ENCODE data around the gene PPP1R15A. TPM values are rescaled to one million over a fixed set of nuclear protein-coding genes. Genes with fewer than 3 reads are reported as not detected.
"Not testable (repeated sequence)": the region's sequence is repeated elsewhere in the genome, so short reads cannot be mapped to it uniquely, and the experiment has no call there.

PPP1R15A gene
- total RNA-seq, 4 donors from 2014 or later = 28.7 to 73.9 (median 39.8) TPM

GRCh38 chr19:48900477-48901406 lies 28.5 kb downstream of the PPP1R15A start:
- Histone ChIP-seq H3K4me3 (peak overlapping the region; percentile 87 to 96 (median 93)), H3K27me3 (no peaks in the 10 kb centered on the region), H3K36me3 (peaks cover 0 to 19% of the 10 kb centered on the region in 2 donors), H3K27ac (peak overlapping the region; percentile 92 to 98 (median 95)), H3K4me1 (peaks cover 25 to 30% of the 10 kb centered on the region in 2 donors), H3K9me3 (no peaks in the 10 kb centered on the region)
- DNase-seq (no peak), ATAC-seq (peak; percentile 34 to 59)
- in situ Hi-C loops (cut with MboI; ENCODE audit: low sequenced_read_pairs in 4 of 4) (no loop called here), intact Hi-C loops (cut with DNase I; ENCODE audit: low total_unique reads) (loop anchor here (2.0 kb wide), 1 partner anchor 28 kb away; the partner anchor contains the start of gene PPP1R15A)
- TF ChIP-seq, protein P1, sequence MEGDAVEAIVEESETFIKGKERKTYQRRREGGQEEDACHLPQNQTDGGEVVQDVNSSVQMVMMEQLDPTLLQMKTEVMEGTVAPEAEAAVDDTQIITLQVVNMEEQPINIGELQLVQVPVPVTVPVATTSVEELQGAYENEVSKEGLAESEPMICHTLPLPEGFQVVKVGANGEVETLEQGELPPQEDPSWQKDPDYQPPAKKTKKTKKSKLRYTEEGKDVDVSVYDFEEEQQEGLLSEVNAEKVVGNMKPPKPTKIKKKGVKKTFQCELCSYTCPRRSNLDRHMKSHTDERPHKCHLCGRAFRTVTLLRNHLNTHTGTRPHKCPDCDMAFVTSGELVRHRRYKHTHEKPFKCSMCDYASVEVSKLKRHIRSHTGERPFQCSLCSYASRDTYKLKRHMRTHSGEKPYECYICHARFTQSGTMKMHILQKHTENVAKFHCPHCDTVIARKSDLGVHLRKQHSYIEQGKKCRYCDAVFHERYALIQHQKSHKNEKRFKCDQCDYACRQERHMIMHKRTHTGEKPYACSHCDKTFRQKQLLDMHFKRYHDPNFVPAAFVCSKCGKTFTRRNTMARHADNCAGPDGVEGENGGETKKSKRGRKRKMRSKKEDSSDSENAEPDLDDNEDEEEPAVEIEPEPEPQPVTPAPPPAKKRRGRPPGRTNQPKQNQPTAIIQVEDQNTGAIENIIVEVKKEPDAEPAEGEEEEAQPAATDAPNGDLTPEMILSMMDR (IDR thresholded peaks at IDR 0.05 in 4 of 5, conservative IDR thresholded peaks at IDR 0.05 in 1 of 5) = no peak
- no peak for TF ChIP-seq POLR2A (IDR thresholded peaks at IDR 0.05)

DNA sequence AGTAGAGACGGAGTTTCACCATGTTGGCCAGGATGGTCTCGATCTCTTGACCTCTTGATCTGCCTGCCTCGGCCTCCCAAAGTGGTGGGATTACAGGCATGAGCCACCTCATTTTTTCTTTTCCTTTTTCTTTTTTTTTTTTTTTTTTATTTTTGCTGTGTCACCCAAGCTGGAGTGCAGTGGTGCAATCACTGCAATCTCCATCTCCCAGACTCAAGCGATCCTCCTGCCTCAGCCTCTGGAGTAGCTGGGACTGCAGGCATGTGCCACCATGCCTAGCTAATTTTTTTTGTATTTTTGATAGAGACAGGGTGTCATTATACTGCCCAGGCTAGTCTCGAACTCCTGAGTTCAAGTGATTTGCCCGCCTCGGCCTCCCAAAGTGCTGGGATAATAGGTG lies 30.1 kb downstream of the PPP1R15A start:
- H3K27me3 ChIP-seq; intact Hi-C loops (cut with DNase I; ENCODE audit: low total_unique reads); ATAC-seq; in situ Hi-C loops (cut with MboI; ENCODE audit: low sequenced_read_pairs in 4 of 4); H3K9me3 ChIP-seq; DNase-seq: not testable (repeated sequence)
- peak overlapping the region in 2 of 4 donors; percentile 39 to 94 for H3K27ac ChIP-seq
- peak overlapping the region in 1 of 4 donors; percentile 1 for H3K4me3 ChIP-seq
- peaks cover 0 to 31% of the 10 kb centered on the region in 2 donors for H3K36me3 ChIP-seq
- peaks cover 25 to 32% of the 10 kb centered on the region in 2 donors for H3K4me1 ChIP-seq

GRCh38 chr19:48903788-48904187 lies 31.6 kb downstream of the PPP1R15A start:
- in situ Hi-C loops (cut with MboI; ENCODE audit: low sequenced_read_pairs in 4 of 4); H3K27ac ChIP-seq; H3K9me3 ChIP-seq; intact Hi-C loops (cut with DNase I; ENCODE audit: low total_unique reads); H3K27me3 ChIP-seq; DNase-seq; H3K4me3 ChIP-seq; ATAC-seq: not testable (repeated sequence)
- peaks cover 0 to 38% of the 10 kb centered on the region in 2 donors for H3K36me3 ChIP-seq
- H3K4me1 ChIP-seq = peaks cover 30 to 38% of the 10 kb centered on the region in 2 donors

DNA sequence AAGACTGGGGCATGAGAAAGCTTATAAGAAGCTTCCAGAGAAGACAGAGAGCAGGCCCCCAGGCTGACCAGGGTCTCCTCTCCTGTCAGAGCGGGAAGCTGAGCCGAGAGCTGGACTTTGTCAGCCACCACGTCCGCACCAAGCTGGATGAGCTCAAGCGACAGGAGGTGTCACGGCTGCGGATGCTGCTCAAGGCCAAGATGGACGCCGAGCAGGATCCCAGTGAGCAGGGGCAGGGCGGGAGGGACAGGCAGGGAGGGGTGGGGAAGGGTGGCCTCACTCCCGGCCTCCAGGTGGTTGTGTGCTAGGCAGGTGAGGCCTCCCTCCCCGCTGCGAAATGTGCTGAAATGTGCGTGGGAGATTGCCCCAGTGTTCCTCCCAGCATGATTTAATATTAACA lies 33.4 kb downstream of the PPP1R15A start:
- Histone ChIP-seq H3K4me3 (no peak overlapping the region), H3K9me3 (no peaks in the 10 kb centered on the region), H3K36me3 (peaks cover 0 to 54% of the 10 kb centered on the region in 2 donors), H3K4me1 (peaks cover 29 to 39% of the 10 kb centered on the region in 2 donors), H3K27me3 (no peaks in the 10 kb centered on the region), H3K27ac (peak overlapping the region in 3 of 4 donors; percentile 54 to 87 (median 84))
- in situ Hi-C loops (cut with MboI; ENCODE audit: low sequenced_read_pairs in 4 of 4) = no loop called here
- intact Hi-C loops (cut with DNase I; ENCODE audit: low total_unique reads) = no loop called here
- ATAC-seq (no peak), DNase-seq (no peak)
- TF ChIP-seq POLR2A (IDR thresholded peaks at IDR 0.05) = no peak
- TF ChIP-seq, protein P1 (IDR thresholded peaks at IDR 0.05 in 4 of 5, conservative IDR thresholded peaks at IDR 0.05 in 1 of 5) = no peak

GRCh38 chr19:48906324-48906723 lies 34.1 kb downstream of the PPP1R15A start:
- H3K4me1 ChIP-seq = peaks cover 22 to 33% of the 10 kb centered on the region in 2 donors
- no peaks in the 10 kb centered on the region for H3K9me3 ChIP-seq
- ATAC-seq (no peak), DNase-seq (no peak)
- H3K36me3 ChIP-seq = peaks cover 0 to 60% of the 10 kb centered on the region in 2 donors
- in situ Hi-C loops (cut with MboI; ENCODE audit: low sequenced_read_pairs in 4 of 4) = no loop called here
- TF ChIP-seq, protein P1 (IDR thresholded peaks at IDR 0.05 in 4 of 5, conservative IDR thresholded peaks at IDR 0.05 in 1 of 5) = no peak
- no peak for TF ChIP-seq POLR2A (IDR thresholded peaks at IDR 0.05)
- H3K27me3 ChIP-seq = no peaks in the 10 kb centered on the region
- H3K27ac ChIP-seq = peak overlapping the region in 3 of 4 donors; percentile 54 to 87 (median 84)
- intact Hi-C loops (cut with DNase I; ENCODE audit: low total_unique reads) = no loop called here
- H3K4me3 ChIP-seq = no peak overlapping the region

Measured in gastrocnemius medialis (tissue), 4 donors.